Sigmoid colon (tissue), 4 donors: ENCODE measurements around the gene DENND5A.

Experiments used
- POLR2A ChIP-seq, 2 donors: fragments of 450-650 bp; IDR thresholded peaks; one replicate each; pipeline ENCODE4 v1.6.1; 2016; ENCODE audit warnings: antibody characterized with exemption in 2 of 2, mild to moderate bottlenecking in 2 of 2, moderate library complexity in 2 of 2
- POLR2AphosphoS5 ChIP-seq, 4 donors: sonication (generic); formaldehyde crosslinking; IDR thresholded peaks; one replicate each; pipeline ENCODE4 v1.6.1; 2017; ENCODE audit warnings: antibody characterized with exemption in 4 of 4
- TF ChIP-seq, protein P1 (sequence below), 4 experiments: fragments of 450-650 bp in 3 of 4; fragments of 200-600 bp in 1 of 4; IDR thresholded peaks; one replicate each; pipeline ENCODE4 v1.5.1; 2016 to 2019; ENCODE audit warnings: antibody characterized with exemption in 4 of 4, mild to moderate bottlenecking in 3 of 4, moderate library complexity in 2 of 4

- TF ChIP-seq, protein P1, sequence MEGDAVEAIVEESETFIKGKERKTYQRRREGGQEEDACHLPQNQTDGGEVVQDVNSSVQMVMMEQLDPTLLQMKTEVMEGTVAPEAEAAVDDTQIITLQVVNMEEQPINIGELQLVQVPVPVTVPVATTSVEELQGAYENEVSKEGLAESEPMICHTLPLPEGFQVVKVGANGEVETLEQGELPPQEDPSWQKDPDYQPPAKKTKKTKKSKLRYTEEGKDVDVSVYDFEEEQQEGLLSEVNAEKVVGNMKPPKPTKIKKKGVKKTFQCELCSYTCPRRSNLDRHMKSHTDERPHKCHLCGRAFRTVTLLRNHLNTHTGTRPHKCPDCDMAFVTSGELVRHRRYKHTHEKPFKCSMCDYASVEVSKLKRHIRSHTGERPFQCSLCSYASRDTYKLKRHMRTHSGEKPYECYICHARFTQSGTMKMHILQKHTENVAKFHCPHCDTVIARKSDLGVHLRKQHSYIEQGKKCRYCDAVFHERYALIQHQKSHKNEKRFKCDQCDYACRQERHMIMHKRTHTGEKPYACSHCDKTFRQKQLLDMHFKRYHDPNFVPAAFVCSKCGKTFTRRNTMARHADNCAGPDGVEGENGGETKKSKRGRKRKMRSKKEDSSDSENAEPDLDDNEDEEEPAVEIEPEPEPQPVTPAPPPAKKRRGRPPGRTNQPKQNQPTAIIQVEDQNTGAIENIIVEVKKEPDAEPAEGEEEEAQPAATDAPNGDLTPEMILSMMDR (IDR thresholded peaks at IDR 0.05) = no peak
- TF ChIP-seq POLR2AphosphoS5 (IDR thresholded peaks at IDR 0.05) (no peak), POLR2A (IDR thresholded peaks at IDR 0.05) (no peak)
Measured at GRCh38 chr11:9176550-9176949, 88.6 kb downstream of the DENND5A start.
